AG04450 (cell line): ENCODE measurements around the gene SEPTIN11. TPM values are rescaled to one million over a fixed set of nuclear protein-coding genes. Genes with fewer than 3 reads are reported as not detected.

Source experiments
- CTCF ChIA-PET: fragments of 300-600, 350-600 bp; formaldehyde crosslinking; extraction: SDS; loops from one replicate; lab custom pipeline; 2022; ENCODE audit warnings: antibody characterized with exemption, inconsistent platforms; lab: Charles Lee
- POLR2A ChIA-PET: fragments of 350-600 bp; formaldehyde crosslinking; extraction: SDS; loops from one replicate; lab custom pipeline; 2021; ENCODE audit warnings: antibody characterized with exemption, inconsistent platforms; lab: Yijun Ruan, JAX
- DNase-seq: peaks from one replicate; pipeline ENCODE4 v3.0.0-alpha.2; 2011; ENCODE audit warnings: low read depth, low spot score
- H3K27ac ChIP-seq: one replicate; pipeline ENCODE4 v1.5.1; 2012; ENCODE audit warnings: low read depth, low read length, control low read depth
- H3K27me3 ChIP-seq: one replicate; pipeline ENCODE4 v1.6.0; 2012; ENCODE audit warnings: low read length; ENCODE audit not compliant: control insufficient read depth, insufficient read depth
- H3K4me3 ChIP-seq: 2 replicates; pipeline ENCODE4 v1.5.1; 2011; ENCODE audit warnings: mild to moderate bottlenecking, low read depth, low read length, control low read depth
- H3K9me3 ChIP-seq: 2 replicates; pipeline ENCODE4 v1.5.1; 2012; ENCODE audit warnings: low read length; ENCODE audit not compliant: control insufficient read depth, insufficient read depth
- polyA plus RNA-seq: library from polyadenylated mRNA; depleted of rRNA; stranded (reverse); fragments of >200 nt; gene quantifications from 2 replicates; pipeline ENCODE4 v1.2.3, GENCODE V29; 2011
- TF ChIP-seq, protein P1 (sequence below): IDR thresholded peaks from 2 replicates; pipeline ENCODE4 v1.5.1; 2011; ENCODE audit warnings: low read depth, low read length, control low read depth, inconsistent platforms

Gene SEPTIN11
- polyA plus RNA-seq, 1 experiment: 728 TPM

DNA sequence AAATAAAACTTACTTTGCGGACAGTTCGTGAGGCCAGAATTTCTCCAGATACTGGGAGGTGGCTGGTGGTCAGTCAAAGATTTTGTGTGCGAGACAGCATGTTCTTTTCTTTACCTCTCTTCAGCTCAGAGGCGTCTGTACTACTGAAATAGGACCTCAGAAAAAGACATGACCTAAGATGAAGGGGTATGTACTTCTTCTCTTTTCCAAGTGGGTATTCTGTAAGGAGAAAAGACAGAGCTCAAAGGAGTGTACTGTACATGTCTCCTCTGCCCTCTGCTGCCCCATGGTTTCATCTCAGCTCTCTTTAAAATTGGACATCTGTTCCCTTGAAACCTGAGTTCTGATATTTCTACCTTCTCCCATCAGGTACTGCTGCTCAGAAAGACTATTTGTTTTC lies 38.1 kb downstream of the SEPTIN11 start:
- no peak for DNase-seq
- peak overlapping the region; percentile 45 for H3K4me3 ChIP-seq
- CTCF ChIA-PET: interaction anchor here (0.6 to 2.5 kb wide), 5 partner anchors 57 to 483 kb away, joined by 4 to 12 read pairs (median 6); no protein-coding TSS in a partner anchor
- POLR2A ChIA-PET: interaction anchor here (0.5 to 2.4 kb wide), 14 partner anchors 8 to 249 kb away, joined by 3 to 25 read pairs (median 3); partner anchors contain the start of gene SEPTIN11
- peaks cover 3% of the 10 kb centered on the region; the same call in 1 of the 2 replicates for H3K9me3 ChIP-seq
- peak overlapping the region; percentile 96 for H3K27ac ChIP-seq
- TF ChIP-seq, protein P1, sequence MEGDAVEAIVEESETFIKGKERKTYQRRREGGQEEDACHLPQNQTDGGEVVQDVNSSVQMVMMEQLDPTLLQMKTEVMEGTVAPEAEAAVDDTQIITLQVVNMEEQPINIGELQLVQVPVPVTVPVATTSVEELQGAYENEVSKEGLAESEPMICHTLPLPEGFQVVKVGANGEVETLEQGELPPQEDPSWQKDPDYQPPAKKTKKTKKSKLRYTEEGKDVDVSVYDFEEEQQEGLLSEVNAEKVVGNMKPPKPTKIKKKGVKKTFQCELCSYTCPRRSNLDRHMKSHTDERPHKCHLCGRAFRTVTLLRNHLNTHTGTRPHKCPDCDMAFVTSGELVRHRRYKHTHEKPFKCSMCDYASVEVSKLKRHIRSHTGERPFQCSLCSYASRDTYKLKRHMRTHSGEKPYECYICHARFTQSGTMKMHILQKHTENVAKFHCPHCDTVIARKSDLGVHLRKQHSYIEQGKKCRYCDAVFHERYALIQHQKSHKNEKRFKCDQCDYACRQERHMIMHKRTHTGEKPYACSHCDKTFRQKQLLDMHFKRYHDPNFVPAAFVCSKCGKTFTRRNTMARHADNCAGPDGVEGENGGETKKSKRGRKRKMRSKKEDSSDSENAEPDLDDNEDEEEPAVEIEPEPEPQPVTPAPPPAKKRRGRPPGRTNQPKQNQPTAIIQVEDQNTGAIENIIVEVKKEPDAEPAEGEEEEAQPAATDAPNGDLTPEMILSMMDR: 0 out of 2 replicates have a peak, but pooled peaks have one; percentile 18
- H3K27me3 ChIP-seq: no peaks in the 10 kb centered on the region

DNA sequence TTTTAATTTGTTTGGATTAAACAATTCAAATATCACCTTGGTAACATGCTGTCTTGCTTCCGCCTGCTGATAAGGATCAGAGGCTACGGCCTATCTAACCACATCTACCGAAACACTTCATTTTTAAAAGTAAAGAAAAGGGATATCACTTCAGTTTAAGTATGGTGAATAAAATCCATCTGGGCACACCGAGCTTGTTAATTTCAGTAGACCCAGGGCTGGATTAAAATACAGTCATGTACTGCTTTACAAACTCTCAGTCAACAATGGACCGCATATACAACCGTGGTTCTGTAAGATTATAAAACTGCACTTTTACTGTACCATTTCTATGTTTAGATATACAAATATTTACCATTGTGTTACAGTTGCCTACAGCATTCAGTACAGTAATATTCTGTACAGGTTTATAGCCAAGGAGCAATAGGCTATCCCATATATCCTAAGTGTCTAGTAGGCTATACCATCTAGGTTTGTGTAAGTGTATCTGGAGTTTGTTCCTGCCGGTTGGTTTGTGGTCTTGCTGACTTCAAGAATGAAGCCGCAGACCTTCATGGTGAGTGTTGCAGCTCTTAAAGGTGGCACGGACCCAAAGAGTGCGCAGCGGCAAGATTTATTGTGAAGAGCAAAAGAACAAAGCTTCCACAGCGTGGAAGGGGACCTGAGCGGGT lies 40.0 kb downstream of the SEPTIN11 start:
- Histone ChIP-seq H3K4me3 (no peak overlapping the region), H3K9me3 (peaks cover 3% of the 10 kb centered on the region; the same call in 1 of the 2 replicates), H3K27me3 (no peaks in the 10 kb centered on the region), H3K27ac (no peak overlapping the region)
- ChIA-PET CTCF (interaction anchor here (0.5 to 1.2 kb wide), 2 partner anchors 55 to 266 kb away, joined by 3 to 4 read pairs; no protein-coding TSS in a partner anchor), POLR2A (no interaction called here)
- TF ChIP-seq, protein P1: no peak
- DNase-seq: no peak

DNA sequence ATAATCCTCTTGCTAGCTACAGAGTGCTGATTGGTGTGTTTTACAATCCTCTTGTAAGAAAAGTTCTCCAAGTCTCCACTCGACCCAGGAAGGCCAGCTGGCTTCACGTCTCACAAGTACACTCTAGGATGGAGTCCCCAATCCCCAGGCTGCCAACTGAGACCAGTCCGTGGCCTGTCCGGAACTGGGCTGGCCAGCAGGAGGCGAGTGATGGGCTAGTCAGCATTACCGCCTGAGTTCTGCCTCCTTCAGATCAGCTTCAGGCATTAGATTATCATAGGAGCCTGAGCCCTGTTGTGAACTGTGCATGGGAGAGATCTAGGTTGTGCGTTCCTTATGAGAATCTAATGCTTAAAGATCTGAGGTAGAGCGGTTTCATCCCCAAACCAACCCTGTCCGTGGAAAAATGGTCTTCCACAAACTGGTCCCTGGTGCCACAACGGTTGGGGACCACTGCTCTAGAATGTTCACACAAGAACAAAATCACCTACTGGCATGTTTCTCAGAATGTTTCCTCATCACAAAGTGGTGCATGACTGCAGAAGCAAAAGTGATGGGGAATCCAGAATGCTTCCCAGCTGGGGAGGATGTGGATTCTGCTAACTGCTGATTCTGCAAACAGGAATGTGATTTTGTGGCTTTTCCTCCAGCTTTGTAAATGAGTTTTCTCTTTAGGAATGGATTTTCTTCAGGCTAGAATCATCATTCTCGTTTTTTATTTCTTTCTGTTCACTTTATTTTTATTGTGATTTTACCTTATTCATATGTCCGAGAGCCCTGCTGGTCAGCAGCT lies 40.9 kb downstream of the SEPTIN11 start:
- Histone ChIP-seq H3K4me3 (no peak overlapping the region), H3K27ac (peak overlapping the region; percentile 98), H3K27me3 (no peaks in the 10 kb centered on the region), H3K9me3 (peaks cover 3% of the 10 kb centered on the region; the same call in 1 of the 2 replicates)
- DNase-seq: peak; percentile 91
- POLR2A ChIA-PET: interaction anchor here (0.6 to 1.1 kb wide), 2 partner anchors 237 to 498 kb away, joined by 3 to 6 read pairs; no protein-coding TSS in a partner anchor
- TF ChIP-seq, protein P1: no peak
- CTCF ChIA-PET: interaction anchor here (0.6 to 1.3 kb wide), 3 partner anchors 53 to 213 kb away, joined by 3 to 4 read pairs (median 3); no protein-coding TSS in a partner anchor

DNA sequence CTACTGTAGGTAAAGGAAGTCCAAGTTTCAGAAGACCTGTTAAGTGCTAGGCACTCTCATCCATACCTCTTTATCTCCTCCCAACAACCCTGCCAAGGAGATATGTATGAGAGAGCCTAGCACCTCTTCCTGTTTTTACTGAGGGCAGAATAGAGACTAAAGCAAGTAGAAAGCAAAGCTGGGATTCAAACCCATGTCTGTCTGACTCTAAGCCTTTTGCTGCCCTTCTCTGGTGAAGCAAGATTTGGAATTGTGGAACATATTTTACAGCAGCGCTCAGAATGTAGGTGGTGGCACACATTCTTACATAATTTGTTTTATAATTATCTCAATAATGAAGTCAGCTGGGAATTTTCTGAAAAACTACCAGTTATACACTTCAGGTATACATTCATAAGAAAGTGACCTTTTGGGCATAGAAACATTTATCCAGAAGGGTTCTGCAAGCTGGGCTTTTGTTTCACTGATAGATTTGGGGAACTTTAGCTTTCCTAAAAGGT lies 41.7 kb downstream of the SEPTIN11 start:
- Histone ChIP-seq H3K27ac (peak overlapping the region; percentile 98), H3K4me3 (no peak overlapping the region), H3K9me3 (peaks cover 3% of the 10 kb centered on the region; the same call in 1 of the 2 replicates), H3K27me3 (no peaks in the 10 kb centered on the region)
- DNase-seq: no peak
- TF ChIP-seq, protein P1: no peak
- CTCF ChIA-PET: interaction anchor here (1.2 to 1.3 kb wide), 2 partner anchors 52 to 53 kb away, joined by 3 to 4 read pairs; no protein-coding TSS in a partner anchor
- POLR2A ChIA-PET: interaction anchor here (0.6 to 1.1 kb wide), 2 partner anchors 238 to 498 kb away, joined by 3 to 6 read pairs; no protein-coding TSS in a partner anchor
